Middle frontal gyrus (tissue), 1 donor: Measurements from ENCODE around the gene VMP1.
"Not testable (repeated sequence)": the region's sequence is repeated elsewhere in the genome, so short reads cannot be mapped to it uniquely, and the experiment has no call there.

Source experiments
- DNase-seq: peaks from one replicate; pipeline ENCODE4 v3.0.0-alpha.2; 2015; ENCODE audit warnings: low spot score; ENCODE audit errors: extremely low spot score

Gene VMP1

GRCh38 chr17:59806322-59806721 lies 98.9 kb downstream of the VMP1 start:
- DNase-seq, result not testable (repeated sequence)

GRCh38 chr17:59807892-59808509 lies 100.5 kb downstream of the VMP1 start:
- no peak for DNase-seq

- DNase-seq, result no peak
Measured at GRCh38 chr17:59810894-59811153, 103.4 kb downstream of the VMP1 start.

GRCh38 chr17:59811209-59811608 lies 103.8 kb downstream of the VMP1 start:
- DNase-seq, result no peak

- DNase-seq, result no peak
Measured at GRCh38 chr17:59812139-59812538, 104.7 kb downstream of the VMP1 start.

GRCh38 chr17:59814276-59814675 lies 106.8 kb downstream of the VMP1 start:
- DNase-seq, result no peak

- DNase-seq, result no peak
Measured at GRCh38 chr17:59814685-59815084, 107.2 kb downstream of the VMP1 start.

GRCh38 chr17:59815965-59816364 lies 108.5 kb downstream of the VMP1 start:
- no peak for DNase-seq

- no peak for DNase-seq
Measured at GRCh38 chr17:59825533-59826322, 118.3 kb downstream of the VMP1 start.

- no peak for DNase-seq
Measured at GRCh38 chr17:59826706-59827453, 119.4 kb downstream of the VMP1 start.

- no peak for DNase-seq
Measured at GRCh38 chr17:59827721-59828477, 120.4 kb downstream of the VMP1 start.

GRCh38 chr17:59828478-59828760 lies 121.0 kb downstream of the VMP1 start:
- no peak for DNase-seq

- not testable (repeated sequence) for DNase-seq
Measured at GRCh38 chr17:59828819-59829216, 121.4 kb downstream of the VMP1 start.

GRCh38 chr17:59829217-59830006 lies 122.0 kb downstream of the VMP1 start:
- DNase-seq, result no peak

GRCh38 chr17:59830007-59830630 lies 122.7 kb downstream of the VMP1 start:
- no peak for DNase-seq

GRCh38 chr17:59830846-59831486 lies 123.5 kb downstream of the VMP1 start:
- no peak for DNase-seq

GRCh38 chr17:59832883-59833379 lies 125.5 kb downstream of the VMP1 start:
- no peak for DNase-seq

GRCh38 chr17:59837308-59838051 lies 130.0 kb downstream of the VMP1 start:
- no peak for DNase-seq
